ENCODE data around the gene STAT4. TPM values are rescaled to one million over a fixed set of nuclear protein-coding genes. Genes with fewer than 3 reads are reported as not detected.

Gene STAT4
- total RNA-seq, 1 experiment from 2014 or later = not detected

GRCh38 chr2:191081411-191082155 is 69.2 kb downstream of the STAT4 start:
- Histone ChIP-seq H3K27ac (ENCODE audit: low read length) (no peak overlapping the region), H3K4me3 (ENCODE audit: low read length) (no peak overlapping the region), H3K9me2 (replicated peaks; ENCODE audit: insufficient read depth, low read length) (no peaks in the 10 kb centered on the region), H2AFZ (ENCODE audit: low read length) (no peak overlapping the region), H3K9me3 (ENCODE audit: low read length) (no peaks in the 10 kb centered on the region), H3K9ac (ENCODE audit: low read length) (no peak overlapping the region), H3K79me2 (ENCODE audit: low read length) (no peaks in the 10 kb centered on the region), H3K4me1 (ENCODE audit: low read length) (no peaks in the 10 kb centered on the region), H4K20me1 (ENCODE audit: insufficient read depth, low read depth, low read length) (no peaks in the 10 kb centered on the region), H3K4me2 (ENCODE audit: low read depth, low read length, poor library complexity, severe bottlenecking) (no peak overlapping the region), H3K36me3 (ENCODE audit: insufficient read depth, low read length) (no peaks in the 10 kb centered on the region), H3K27me3 (ENCODE audit: low read length) (no peaks in the 10 kb centered on the region)
- DNase-seq = no peak

- no peak overlapping the region for H3K9ac ChIP-seq (ENCODE audit: low read length)
Measured at GRCh38 chr2:191078165-191078867, 72.5 kb downstream of the STAT4 start.

GRCh38 chr2:191070276-191070675 is 80.5 kb downstream of the STAT4 start:
- Histone ChIP-seq H3K9me2 (replicated peaks; ENCODE audit: insufficient read depth, low read length) (no peaks in the 10 kb centered on the region), H3K9ac (ENCODE audit: low read length) (no peak overlapping the region), H4K20me1 (ENCODE audit: insufficient read depth, low read depth, low read length) (no peaks in the 10 kb centered on the region), H3K4me3 (ENCODE audit: low read length) (no peak overlapping the region), H3K4me2 (ENCODE audit: low read depth, low read length, poor library complexity, severe bottlenecking) (no peak overlapping the region), H3K9me3 (ENCODE audit: low read length) (no peaks in the 10 kb centered on the region), H3K27ac (ENCODE audit: low read length) (no peak overlapping the region), H3K27me3 (ENCODE audit: low read length) (no peaks in the 10 kb centered on the region), H2AFZ (ENCODE audit: low read length) (no peak overlapping the region), H3K4me1 (ENCODE audit: low read length) (no peaks in the 10 kb centered on the region), H3K79me2 (ENCODE audit: low read length) (no peaks in the 10 kb centered on the region), H3K36me3 (ENCODE audit: insufficient read depth, low read length) (no peaks in the 10 kb centered on the region)
- no peak for DNase-seq

More at GRCh38 chr2:191078165-191078867, 72.5 kb downstream of the STAT4 start:
- Histone ChIP-seq H2AFZ (ENCODE audit: low read length) (no peak overlapping the region), H3K4me2 (ENCODE audit: low read depth, low read length, poor library complexity, severe bottlenecking) (no peak overlapping the region), H3K4me3 (ENCODE audit: low read length) (no peak overlapping the region), H3K36me3 (ENCODE audit: insufficient read depth, low read length) (no peaks in the 10 kb centered on the region), H3K9me2 (replicated peaks; ENCODE audit: insufficient read depth, low read length) (no peaks in the 10 kb centered on the region), H3K4me1 (ENCODE audit: low read length) (no peaks in the 10 kb centered on the region), H4K20me1 (ENCODE audit: insufficient read depth, low read depth, low read length) (no peaks in the 10 kb centered on the region), H3K9me3 (ENCODE audit: low read length) (no peaks in the 10 kb centered on the region), H3K79me2 (ENCODE audit: low read length) (no peaks in the 10 kb centered on the region), H3K27me3 (ENCODE audit: low read length) (no peaks in the 10 kb centered on the region), H3K27ac (ENCODE audit: low read length) (no peak overlapping the region)
- DNase-seq = no peak

GRCh38 chr2:191069606-191070005 is 81.2 kb downstream of the STAT4 start:
- no peak for DNase-seq
- H4K20me1 ChIP-seq (ENCODE audit: insufficient read depth, low read depth, low read length) = no peaks in the 10 kb centered on the region
- no peaks in the 10 kb centered on the region for H3K9me3 ChIP-seq (ENCODE audit: low read length)
- H2AFZ ChIP-seq (ENCODE audit: low read length) = no peak overlapping the region
- no peak overlapping the region for H3K9ac ChIP-seq (ENCODE audit: low read length)
- no peaks in the 10 kb centered on the region for H3K9me2 ChIP-seq (replicated peaks; ENCODE audit: insufficient read depth, low read length)
- H3K36me3 ChIP-seq (ENCODE audit: insufficient read depth, low read length) = no peaks in the 10 kb centered on the region
- no peak overlapping the region for H3K27ac ChIP-seq (ENCODE audit: low read length)
- H3K4me3 ChIP-seq (ENCODE audit: low read length) = no peak overlapping the region
- no peaks in the 10 kb centered on the region for H3K79me2 ChIP-seq (ENCODE audit: low read length)
- no peak overlapping the region for H3K4me2 ChIP-seq (ENCODE audit: low read depth, low read length, poor library complexity, severe bottlenecking)
- H3K4me1 ChIP-seq (ENCODE audit: low read length) = no peaks in the 10 kb centered on the region
- H3K27me3 ChIP-seq (ENCODE audit: low read length) = no peaks in the 10 kb centered on the region

- H3K4me1 ChIP-seq (ENCODE audit: low read length) = no peaks in the 10 kb centered on the region
- H2AFZ ChIP-seq (ENCODE audit: low read length) = no peak overlapping the region
- H3K9me2 ChIP-seq (replicated peaks; ENCODE audit: insufficient read depth, low read length) = no peaks in the 10 kb centered on the region
- no peak for DNase-seq
- no peaks in the 10 kb centered on the region for H3K27me3 ChIP-seq (ENCODE audit: low read length)
- H3K4me2 ChIP-seq (ENCODE audit: low read depth, low read length, poor library complexity, severe bottlenecking) = no peak overlapping the region
- no peaks in the 10 kb centered on the region for H3K79me2 ChIP-seq (ENCODE audit: low read length)
- H3K27ac ChIP-seq (ENCODE audit: low read length) = no peak overlapping the region
- no peak overlapping the region for H3K4me3 ChIP-seq (ENCODE audit: low read length)
- H3K36me3 ChIP-seq (ENCODE audit: insufficient read depth, low read length) = no peaks in the 10 kb centered on the region
- H3K9ac ChIP-seq (ENCODE audit: low read length) = no peak overlapping the region
- no peaks in the 10 kb centered on the region for H3K9me3 ChIP-seq (ENCODE audit: low read length)
- no peaks in the 10 kb centered on the region for H4K20me1 ChIP-seq (ENCODE audit: insufficient read depth, low read depth, low read length)
Measured at GRCh38 chr2:191066919-191067233, 83.9 kb downstream of the STAT4 start.

GRCh38 chr2:191066197-191066918 is 84.4 kb downstream of the STAT4 start:
- H3K9me3 ChIP-seq (ENCODE audit: low read length) = no peaks in the 10 kb centered on the region
- DNase-seq = no peak
- H3K9ac ChIP-seq (ENCODE audit: low read length) = no peak overlapping the region
- H3K79me2 ChIP-seq (ENCODE audit: low read length) = no peaks in the 10 kb centered on the region
- no peak overlapping the region for H3K4me2 ChIP-seq (ENCODE audit: low read depth, low read length, poor library complexity, severe bottlenecking)
- no peak overlapping the region for H3K27ac ChIP-seq (ENCODE audit: low read length)
- H3K4me1 ChIP-seq (ENCODE audit: low read length) = no peaks in the 10 kb centered on the region
- no peaks in the 10 kb centered on the region for H3K36me3 ChIP-seq (ENCODE audit: insufficient read depth, low read length)
- no peaks in the 10 kb centered on the region for H4K20me1 ChIP-seq (ENCODE audit: insufficient read depth, low read depth, low read length)
- no peaks in the 10 kb centered on the region for H3K9me2 ChIP-seq (replicated peaks; ENCODE audit: insufficient read depth, low read length)
- H3K4me3 ChIP-seq (ENCODE audit: low read length) = no peak overlapping the region
- H3K27me3 ChIP-seq (ENCODE audit: low read length) = no peaks in the 10 kb centered on the region
- H2AFZ ChIP-seq (ENCODE audit: low read length) = no peak overlapping the region

GRCh38 chr2:191065785-191066184 is 85.0 kb downstream of the STAT4 start:
- no peaks in the 10 kb centered on the region for H3K9me3 ChIP-seq (ENCODE audit: low read length)
- H3K4me2 ChIP-seq (ENCODE audit: low read depth, low read length, poor library complexity, severe bottlenecking) = no peak overlapping the region
- H3K27ac ChIP-seq (ENCODE audit: low read length) = no peak overlapping the region
- H3K4me1 ChIP-seq (ENCODE audit: low read length) = no peaks in the 10 kb centered on the region
- H3K9ac ChIP-seq (ENCODE audit: low read length) = no peak overlapping the region
- no peaks in the 10 kb centered on the region for H3K27me3 ChIP-seq (ENCODE audit: low read length)
- DNase-seq = no peak
- no peak overlapping the region for H2AFZ ChIP-seq (ENCODE audit: low read length)
- no peaks in the 10 kb centered on the region for H3K79me2 ChIP-seq (ENCODE audit: low read length)
- H4K20me1 ChIP-seq (ENCODE audit: insufficient read depth, low read depth, low read length) = no peaks in the 10 kb centered on the region
- no peaks in the 10 kb centered on the region for H3K9me2 ChIP-seq (replicated peaks; ENCODE audit: insufficient read depth, low read length)
- no peaks in the 10 kb centered on the region for H3K36me3 ChIP-seq (ENCODE audit: insufficient read depth, low read length)
- no peak overlapping the region for H3K4me3 ChIP-seq (ENCODE audit: low read length)

GRCh38 chr2:191064590-191064989 is 86.2 kb downstream of the STAT4 start:
- Histone ChIP-seq H3K9me3 (ENCODE audit: low read length) (no peaks in the 10 kb centered on the region), H4K20me1 (ENCODE audit: insufficient read depth, low read depth, low read length) (no peaks in the 10 kb centered on the region), H2AFZ (ENCODE audit: low read length) (no peak overlapping the region), H3K9me2 (replicated peaks; ENCODE audit: insufficient read depth, low read length) (no peaks in the 10 kb centered on the region), H3K27me3 (ENCODE audit: low read length) (no peaks in the 10 kb centered on the region), H3K36me3 (ENCODE audit: insufficient read depth, low read length) (no peaks in the 10 kb centered on the region), H3K9ac (ENCODE audit: low read length) (no peak overlapping the region), H3K4me3 (ENCODE audit: low read length) (no peak overlapping the region), H3K27ac (ENCODE audit: low read length) (no peak overlapping the region), H3K79me2 (ENCODE audit: low read length) (no peaks in the 10 kb centered on the region), H3K4me1 (ENCODE audit: low read length) (no peaks in the 10 kb centered on the region), H3K4me2 (ENCODE audit: low read depth, low read length, poor library complexity, severe bottlenecking) (no peak overlapping the region)
- no peak for DNase-seq

Data from Karpas-422 (cell line).